ENCODE data around the gene GPC5.

GRCh38 chr13:92444244-92444643, 1045.8 kb downstream of the GPC5 start:
- TF ChIP-seq CTCF (IDR thresholded peaks at IDR 0.05; ENCODE audit: insufficient read depth, low read length, poor library complexity, severe bottlenecking) (no peak), EZH2phosphoT487 (conservative IDR thresholded peaks at IDR 0.05; ENCODE audit: low read length) (no peak)

Measured in SU-DHL-6 (cell line).